T-cell (primary cell): ENCODE measurements around the gene PIK3AP1. TPM values are rescaled to one million over a fixed set of nuclear protein-coding genes. Genes with fewer than 3 reads are reported as not detected.
A peak's percentile ranks its signal among the peaks of the same experiment; 100 is the strongest.
"Not testable (repeated sequence)": the region's sequence is repeated elsewhere in the genome, so short reads cannot be mapped to it uniquely, and the experiment has no call there.

Experiments used
- ATAC-seq, 4 experiments: fragments of 200-7000 bp in 3 of 4; fragments of 150-1000 bp in 1 of 4; cut with Tn5 transposase; replicated peaks in 1 of 4; 1 replicate in 3 of 4; 2 replicates in 1 of 4; pipeline ENCODE4 v1.10.0; 2021; ENCODE audit warnings: moderate library complexity in 3 of 4, mild to moderate bottlenecking in 2 of 4, moderate number of reproducible peaks in 1 of 4
- CTCF ChIA-PET, 2 donors: fragments of 300-600 bp; sonication (Branson Sonifier 250); formaldehyde crosslinking; loops; one replicate each; lab custom pipeline; 2022; ENCODE audit warnings: antibody characterized with exemption in 2 of 2; lab: Charles Lee
- POLR2A ChIA-PET, 2 donors: fragments of 300-600 bp; sonication (Branson Sonifier 250); formaldehyde crosslinking; loops; one replicate each; lab custom pipeline; 2022; ENCODE audit warnings: antibody characterized with exemption in 2 of 2; lab: Charles Lee
- DNase-seq, 35 experiments: peaks; one replicate each; pipeline versions ENCODE4 v3.0.0 to v3.0.0-alpha.2; 2013 to 2023
- H3K27ac ChIP-seq: one replicate; pipeline ENCODE4 v1.5.1; 2013; ENCODE audit warnings: low read length
- H3K27me3 ChIP-seq, 2 experiments: replicated peaks in 1 of 2; 1 replicate in 1 of 2; 2 replicates in 1 of 2; pipeline versions ENCODE4 v1.6.1 to v1.7.0; 2013; ENCODE audit warnings: low read length in 1 of 2, mixed read lengths in 1 of 2; ENCODE audit not compliant: control insufficient read depth in 2 of 2, insufficient read depth in 2 of 2; ENCODE audit errors: extremely low read depth in 1 of 2
- H3K36me3 ChIP-seq, 2 donors: 1 replicate in 1 of 2; 2 replicates in 1 of 2; pipeline versions ENCODE4 v1.6.1 to v1.7.0; 2013; ENCODE audit warnings: low read length in 1 of 2; ENCODE audit not compliant: control insufficient read depth in 2 of 2, insufficient read depth in 1 of 2; ENCODE audit errors: extremely low read depth in 1 of 2
- H3K4me1 ChIP-seq, 2 experiments: 1 replicate in 1 of 2; 2 replicates in 1 of 2; pipeline versions ENCODE4 v1.6.1 to v1.7.0; 2013; ENCODE audit warnings: low read length in 2 of 2, mixed read lengths in 1 of 2; ENCODE audit not compliant: insufficient read depth in 2 of 2, control insufficient read depth in 1 of 2; ENCODE audit errors: extremely low read depth in 1 of 2
- H3K4me3 ChIP-seq, 2 donors: 1 replicate in 1 of 2; 2 replicates in 1 of 2; pipeline versions ENCODE4 v1.5.1 to v1.7.0; 2013; ENCODE audit warnings: mild to moderate bottlenecking in 2 of 2, low read length in 1 of 2, moderate library complexity in 1 of 2; ENCODE audit not compliant: control insufficient read depth in 1 of 2; ENCODE audit errors: extremely low read depth in 1 of 2
- H3K9me3 ChIP-seq: 2 replicates; pipeline ENCODE4 v1.7.0; 2013
- H3K27ac Mint-ChIP-seq, 2 donors: one replicate each; pipeline ENCODE4 v1.8.0; 2020 to 2021; ENCODE audit warnings: mild to moderate bottlenecking in 2 of 2, mixed read lengths in 2 of 2
- H3K27me3 Mint-ChIP-seq, 2 donors: one replicate each; pipeline ENCODE4 v1.8.0; 2021 to 2022; ENCODE audit warnings: mixed read lengths in 2 of 2
- H3K36me3 Mint-ChIP-seq: one replicate; pipeline ENCODE4 v1.8.0; 2021; ENCODE audit warnings: mixed read lengths
- H3K4me1 Mint-ChIP-seq, 3 donors: one replicate each; pipeline ENCODE4 v1.8.0; 2020 to 2022; ENCODE audit warnings: mixed read lengths in 3 of 3, mild to moderate bottlenecking in 1 of 3
- H3K4me3 Mint-ChIP-seq, 3 donors: one replicate each; pipeline ENCODE4 v1.8.0; 2020 to 2022; ENCODE audit warnings: mild to moderate bottlenecking in 3 of 3, mixed read lengths in 3 of 3, moderate library complexity in 3 of 3
- H3K9me3 Mint-ChIP-seq, 3 donors: one replicate each; pipeline ENCODE4 v1.8.0; 2020 to 2022; ENCODE audit warnings: mixed read lengths in 3 of 3
- WGBS: methylation state at CpG from one replicate; pipeline ENCODE4 v1.1.5; 2013; ENCODE audit warnings: missing lambda C conversion rate; ENCODE audit not compliant: insufficient coverage; 5-methylcytosine and 5-hydroxymethylcytosine counted together
- total RNA-seq, 35 experiments: library from RNA in 6 of 35; stranded (reverse) in 6 of 35; fragments of 120-200 nt in 1 of 35; gene quantifications; one replicate each; pipeline versions ENCODE4 v1.2.1 to v1.2.4 and lab custom pipeline; 2013 to 2026

The PIK3AP1 gene
- total RNA-seq, 5 donors from 2014 or later (not counting 1 experiment from before 2014, with no cell fraction given): 4.9 to 9.5 (median 7.9) TPM

GRCh38 chr10:96683065-96683464 is 37.2 kb downstream of the PIK3AP1 start:
- Mint-ChIP-seq H3K4me3 (no peak overlapping the region), H3K4me1 (peaks cover 0 to 37% (median 7%) of the 10 kb centered on the region in 3 donors), H3K36me3 (peaks cover 5% of the 10 kb centered on the region), H3K27me3 (peaks cover 0 to 5% of the 10 kb centered on the region in 2 donors), H3K9me3 (peaks cover 0 to 5% (median 3%) of the 10 kb centered on the region in 3 donors), H3K27ac (no peak overlapping the region)
- H3K9me3 ChIP-seq: no peaks in the 10 kb centered on the region
- H3K27ac ChIP-seq: no peak overlapping the region
- peaks cover 0 to 7% of the 10 kb centered on the region in 2 experiments for H3K4me1 ChIP-seq
- H3K27me3 ChIP-seq: no peaks in the 10 kb centered on the region
- no peak overlapping the region for H3K4me3 ChIP-seq
- H3K36me3 ChIP-seq: no peaks in the 10 kb centered on the region
- no CpG with 5 or more reads among the region's 2 CpGs for WGBS
- ATAC-seq (no peak), DNase-seq (no peak)
- POLR2A ChIA-PET: interaction anchor here in 1 of 2 donors (0.6 kb wide), 1 partner anchor 1316 kb away, joined by 3 read pairs; no protein-coding TSS in a partner anchor
- CTCF ChIA-PET: no interaction called here

- Histone ChIP-seq H3K36me3 (no peaks in the 10 kb centered on the region), H3K4me1 (peaks cover 0 to 6% of the 10 kb centered on the region in 2 experiments), H3K9me3 (no peaks in the 10 kb centered on the region), H3K27me3 (no peaks in the 10 kb centered on the region), H3K27ac (no peak overlapping the region), H3K4me3 (no peak overlapping the region)
- CTCF ChIA-PET: no interaction called here
- no CpG with 5 or more reads among the region's 3 CpGs for WGBS
- DNase-seq (no peak), ATAC-seq (no peak)
- POLR2A ChIA-PET: no interaction called here
- H3K4me1 Mint-ChIP-seq: peaks cover 0 to 30% (median 0%) of the 10 kb centered on the region in 3 donors
- H3K36me3 Mint-ChIP-seq: peaks cover 5% of the 10 kb centered on the region
- peaks cover 0 to 5% of the 10 kb centered on the region in 2 donors for H3K27me3 Mint-ChIP-seq
- H3K9me3 Mint-ChIP-seq: peaks cover 0 to 5% (median 3%) of the 10 kb centered on the region in 3 donors
- no peak overlapping the region for H3K4me3 Mint-ChIP-seq
- no peak overlapping the region for H3K27ac Mint-ChIP-seq
These were observed 38.8 kb downstream of the PIK3AP1 start for GRCh38 chr10:96681524-96681923.

- H3K4me1 ChIP-seq, H3K9me3 ChIP-seq, CTCF ChIA-PET, H3K27me3 Mint-ChIP-seq, H3K36me3 ChIP-seq, H3K36me3 Mint-ChIP-seq, H3K27me3 ChIP-seq, H3K9me3 Mint-ChIP-seq, DNase-seq, H3K4me3 Mint-ChIP-seq, POLR2A ChIA-PET, ATAC-seq, H3K4me3 ChIP-seq, H3K27ac ChIP-seq, H3K27ac Mint-ChIP-seq: not testable (repeated sequence)
- peaks cover 0 to 21% (median 0%) of the 10 kb centered on the region in 3 donors for H3K4me1 Mint-ChIP-seq
- no CpG with 5 or more reads among the region's 1 CpG for WGBS
These were observed 39.9 kb downstream of the PIK3AP1 start for GRCh38 chr10:96680463-96680862.

DNA sequence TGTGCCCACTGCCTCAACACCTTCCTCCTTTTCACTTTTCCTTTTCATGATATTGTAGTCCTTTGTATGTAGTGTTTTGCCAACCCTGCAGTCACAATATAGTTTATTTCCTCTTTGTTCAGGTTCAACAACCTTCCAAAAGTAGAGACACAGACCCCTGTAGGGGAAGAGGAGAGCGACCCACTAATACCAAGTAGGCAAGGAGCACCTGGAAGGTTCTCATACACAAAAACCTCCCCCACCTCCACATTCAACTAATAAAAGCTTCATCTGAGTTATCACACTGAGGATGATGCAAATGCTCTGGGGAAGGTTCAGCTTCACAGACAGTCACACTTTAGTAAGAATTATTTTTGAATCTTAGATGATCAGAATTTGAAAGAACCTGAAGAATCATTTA is 41.6 kb downstream of the PIK3AP1 start:
- H3K9me3 Mint-ChIP-seq: peaks cover 0 to 5% (median 3%) of the 10 kb centered on the region in 3 donors
- CTCF ChIA-PET: interaction anchor here in 1 of 2 donors (0.6 kb wide), 1 partner anchor 85 kb away, joined by 4 read pairs; no protein-coding TSS in a partner anchor
- H3K36me3 Mint-ChIP-seq: peaks cover 5% of the 10 kb centered on the region
- H3K9me3 ChIP-seq: no peaks in the 10 kb centered on the region
- no peak overlapping the region for H3K4me3 ChIP-seq
- H3K27me3 ChIP-seq: no peaks in the 10 kb centered on the region
- ATAC-seq (no peak), DNase-seq (no peak)
- no peaks in the 10 kb centered on the region for H3K36me3 ChIP-seq
- no peak overlapping the region for H3K27ac ChIP-seq
- POLR2A ChIA-PET: no interaction called here
- H3K27ac Mint-ChIP-seq: no peak overlapping the region
- no CpG with 5 or more reads among the region's 1 CpG for WGBS
- peaks cover 3 to 18% (median 5%) of the 10 kb centered on the region in 3 donors for H3K4me1 Mint-ChIP-seq
- no peak overlapping the region for H3K4me3 Mint-ChIP-seq
- H3K4me1 ChIP-seq: peaks cover 0 to 12% of the 10 kb centered on the region in 2 experiments
- H3K27me3 Mint-ChIP-seq: peaks cover 0 to 5% of the 10 kb centered on the region in 2 donors

DNA sequence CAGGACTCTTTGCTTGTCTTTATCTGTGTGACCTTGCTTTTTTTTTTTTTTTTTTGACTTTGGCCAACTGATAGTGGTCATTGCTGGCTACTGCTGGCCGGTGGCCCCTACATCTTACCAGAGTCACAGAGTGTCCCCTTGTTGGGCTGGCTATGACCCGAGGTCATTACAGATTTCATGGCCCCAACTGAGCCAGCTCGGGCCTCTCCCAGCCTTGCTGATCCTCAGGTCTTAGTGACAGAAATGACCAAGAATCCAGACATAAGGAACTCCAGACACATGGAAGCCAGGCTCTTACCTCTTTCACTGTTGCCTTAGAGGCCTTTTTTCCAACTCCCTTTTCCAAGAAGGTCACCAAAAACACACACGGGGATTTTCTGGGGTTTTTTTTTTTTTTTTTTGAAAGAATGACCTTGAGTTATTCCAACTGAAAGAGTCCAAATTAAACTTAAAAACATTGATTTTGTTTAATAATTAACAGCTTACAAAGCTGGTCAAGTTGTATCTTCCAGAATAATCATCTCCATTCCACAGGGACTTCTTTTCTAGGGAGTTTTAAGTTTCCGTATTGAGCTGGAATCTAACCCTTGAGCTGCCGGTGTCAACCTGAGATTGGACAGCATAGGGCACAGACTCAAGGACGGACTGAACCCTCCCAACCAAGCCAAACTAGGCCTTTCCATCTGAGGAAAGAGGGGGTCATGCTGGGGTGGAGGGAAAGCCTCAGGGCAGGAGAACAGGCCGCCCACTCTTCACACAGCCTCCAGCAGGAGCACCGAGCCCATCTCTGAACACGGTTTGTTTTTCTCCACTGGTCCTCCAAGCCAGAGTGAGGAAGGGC is 43.8 kb downstream of the PIK3AP1 start:
- Histone ChIP-seq H3K27me3 (no peaks in the 10 kb centered on the region), H3K9me3 (no peaks in the 10 kb centered on the region), H3K4me1 (peaks cover 0 to 34% of the 10 kb centered on the region in 2 experiments), H3K36me3 (no peaks in the 10 kb centered on the region), H3K27ac (no peak overlapping the region), H3K4me3 (no peak overlapping the region)
- DNase-seq (no peak), ATAC-seq (no peak)
- H3K27ac Mint-ChIP-seq: no peak overlapping the region
- ChIA-PET CTCF (no interaction called here), POLR2A (no interaction called here)
- H3K4me1 Mint-ChIP-seq: peaks cover 14 to 31% (median 14%) of the 10 kb centered on the region in 3 donors
- no peak overlapping the region for H3K4me3 Mint-ChIP-seq
- H3K27me3 Mint-ChIP-seq: peaks cover 0 to 5% of the 10 kb centered on the region in 2 donors
- H3K36me3 Mint-ChIP-seq: peaks cover 5% of the 10 kb centered on the region
- peaks cover 0 to 5% (median 3%) of the 10 kb centered on the region in 3 donors for H3K9me3 Mint-ChIP-seq
- WGBS: 77% methylated on average over 3 of the region's 10 CpGs

- Histone ChIP-seq H3K36me3 (no peaks in the 10 kb centered on the region), H3K27ac (no peak overlapping the region), H3K4me1 (peaks cover 0 to 39% of the 10 kb centered on the region in 2 experiments), H3K27me3 (no peaks in the 10 kb centered on the region), H3K4me3 (no peak overlapping the region), H3K9me3 (no peaks in the 10 kb centered on the region)
- POLR2A ChIA-PET: no interaction called here
- ATAC-seq (no peak), DNase-seq (no peak)
- H3K36me3 Mint-ChIP-seq: peaks cover 5% of the 10 kb centered on the region
- H3K27ac Mint-ChIP-seq: peak overlapping the region in 1 of 2 donors; percentile 46
- CTCF ChIA-PET: no interaction called here
- H3K27me3 Mint-ChIP-seq: peaks cover 0 to 5% of the 10 kb centered on the region in 2 donors
- peaks cover 14 to 38% (median 17%) of the 10 kb centered on the region in 3 donors for H3K4me1 Mint-ChIP-seq
- H3K9me3 Mint-ChIP-seq: peaks cover 0 to 5% (median 0%) of the 10 kb centered on the region in 3 donors
- H3K4me3 Mint-ChIP-seq: no peak overlapping the region
- WGBS: 76% methylated on average over 3 of the region's 3 CpGs
These were observed 44.5 kb downstream of the PIK3AP1 start for GRCh38 chr10:96675846-96676245.
